Measurements from ENCODE around the gene FNDC3A.
"Not testable (repeated sequence)": the region's sequence is repeated elsewhere in the genome, so short reads cannot be mapped to it uniquely, and the experiment has no call there.

The FNDC3A gene

GRCh38 chr13:49157955-49158584, 182.4 kb downstream of the FNDC3A start:
- DNase-seq = not testable (repeated sequence)

- DNase-seq = not testable (repeated sequence)
Observed at GRCh38 chr13:49163162-49163561, 187.4 kb downstream of the FNDC3A start.

GRCh38 chr13:49164712-49165111, 189.0 kb downstream of the FNDC3A start:
- DNase-seq = no peak

GRCh38 chr13:49165798-49166752, 190.4 kb downstream of the FNDC3A start:
- no peak for DNase-seq

GRCh38 chr13:49171359-49171758, 195.6 kb downstream of the FNDC3A start:
- DNase-seq = no peak

- DNase-seq = no peak
Observed at GRCh38 chr13:49183672-49184325, 208.1 kb downstream of the FNDC3A start.

- DNase-seq = no peak
Observed at GRCh38 chr13:49184621-49185020, 208.9 kb downstream of the FNDC3A start.

GRCh38 chr13:49185264-49185663, 209.6 kb downstream of the FNDC3A start:
- DNase-seq = no peak

GRCh38 chr13:49190901-49191300, 215.2 kb downstream of the FNDC3A start:
- no peak for DNase-seq

- DNase-seq = no peak
Observed at GRCh38 chr13:49206641-49207040, 230.9 kb downstream of the FNDC3A start.

GRCh38 chr13:49208619-49209018, 232.9 kb downstream of the FNDC3A start:
- no peak for DNase-seq

GRCh38 chr13:49210114-49210513, 234.4 kb downstream of the FNDC3A start:
- DNase-seq = no peak

- no peak for DNase-seq
Observed at GRCh38 chr13:49210669-49211068, 235.0 kb downstream of the FNDC3A start.

GRCh38 chr13:49213539-49213938, 237.8 kb downstream of the FNDC3A start:
- no peak for DNase-seq

GRCh38 chr13:49213997-49214916, 238.5 kb downstream of the FNDC3A start:
- no peak for DNase-seq

GRCh38 chr13:49214917-49215376, 239.2 kb downstream of the FNDC3A start:
- DNase-seq = peak; percentile 55

GRCh38 chr13:49216334-49216733, 240.6 kb downstream of the FNDC3A start:
- DNase-seq = no peak

- DNase-seq = no peak
Observed at GRCh38 chr13:49217962-49218492, 242.3 kb downstream of the FNDC3A start.

- no peak for DNase-seq
Observed at GRCh38 chr13:49218493-49219051, 242.9 kb downstream of the FNDC3A start.

GRCh38 chr13:49219647-49220035, 243.9 kb downstream of the FNDC3A start:
- DNase-seq = no peak

- DNase-seq = peak; percentile 47
Observed at GRCh38 chr13:49220036-49220855, 244.5 kb downstream of the FNDC3A start, which contains the start of gene MLNR. MLNR (plus strand) TSS chr13:49220338; CDS start chr13:49220338, 0 bp downstream.

Measured in femur (tissue), 1 donor.